ENCODE results near the gene RTN4.
"Not testable (repeated sequence)": the region's sequence is repeated elsewhere in the genome, so short reads cannot be mapped to it uniquely, and the experiment has no call there.

Gene RTN4

DNA sequence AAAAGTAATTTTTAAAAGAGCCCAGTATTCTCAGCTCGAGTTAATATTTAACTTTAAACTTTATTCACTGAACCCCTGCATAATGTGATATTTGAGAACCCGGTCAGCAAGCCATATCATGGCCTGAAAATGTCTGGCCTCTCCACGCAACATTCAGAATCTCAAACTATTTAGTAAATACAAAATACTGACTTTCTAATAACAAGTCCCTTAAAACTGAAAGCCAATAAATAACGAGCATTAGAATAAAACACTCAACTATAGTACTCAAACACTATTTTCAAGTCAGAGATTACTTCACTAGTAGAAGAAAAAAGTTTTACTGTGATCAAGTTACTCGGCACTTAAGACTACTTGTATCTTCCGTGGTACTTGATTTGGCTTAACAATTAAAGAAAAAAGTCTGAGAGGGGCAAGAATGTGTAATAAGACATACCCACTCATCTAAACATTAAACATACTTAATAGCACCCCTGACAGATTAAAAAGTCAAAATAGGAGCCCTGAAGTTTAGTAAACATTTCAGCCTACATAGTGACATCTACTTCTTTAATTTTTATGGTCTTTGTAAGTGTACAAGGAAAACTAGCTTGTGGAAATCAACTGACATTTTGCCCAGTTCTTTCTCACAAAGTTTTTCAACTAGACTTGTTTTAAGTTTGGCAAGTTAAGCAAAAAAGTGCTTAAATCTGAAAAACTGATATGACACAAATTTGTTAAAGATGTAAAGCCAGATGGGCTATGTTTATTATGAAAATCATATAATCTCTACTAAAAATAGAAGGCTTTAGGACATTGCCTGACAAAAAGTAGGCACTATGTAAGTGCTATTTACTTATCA lies 38.2 kb downstream of the RTN4 start:
- in situ Hi-C loops (cut with MboI; ENCODE audit: low sequenced_read_pairs): no loop called here

DNA sequence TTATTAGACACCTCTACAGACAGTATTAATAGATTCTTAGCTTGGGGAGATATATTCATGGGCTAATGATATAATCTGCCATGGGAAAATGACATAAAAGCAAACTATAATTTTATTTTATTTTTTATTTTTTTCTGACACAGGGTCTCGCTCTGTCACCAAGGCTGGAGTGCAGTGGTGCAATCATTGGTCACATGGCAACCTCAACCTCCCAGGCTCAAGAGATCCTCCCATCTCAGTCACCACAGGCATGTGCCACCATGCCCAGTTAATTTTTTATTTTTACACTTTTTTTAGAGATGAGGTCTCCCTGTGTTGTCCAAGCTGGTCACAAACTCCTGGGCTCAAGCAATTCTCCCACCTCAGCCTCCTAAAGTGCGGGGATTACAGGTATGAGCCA lies 39.3 kb downstream of the RTN4 start:
- in situ Hi-C loops (cut with MboI; ENCODE audit: low sequenced_read_pairs): no loop called here

DNA sequence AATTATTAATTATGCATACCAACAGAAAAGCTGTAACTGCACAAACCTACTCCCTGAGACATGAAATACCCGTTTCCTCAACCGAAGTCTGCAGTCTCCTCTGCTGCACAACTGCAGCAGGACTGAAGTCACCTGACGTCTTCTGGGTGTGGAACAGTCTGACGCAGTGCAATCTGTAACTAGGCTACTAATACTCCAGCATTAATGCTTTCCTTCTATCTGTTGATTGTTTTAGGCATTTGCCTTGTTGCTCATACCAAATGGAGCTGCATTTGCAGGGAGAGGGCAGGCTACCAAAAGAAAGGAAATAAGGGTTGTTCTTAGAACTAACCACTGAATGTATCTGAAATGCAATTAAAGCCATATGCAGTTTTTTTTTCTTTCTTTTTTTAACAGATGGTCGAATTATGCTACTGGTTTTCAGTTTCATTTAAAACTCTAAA lies 40.1 kb downstream of the RTN4 start:
- in situ Hi-C loops (cut with MboI; ENCODE audit: low sequenced_read_pairs): no loop called here

DNA sequence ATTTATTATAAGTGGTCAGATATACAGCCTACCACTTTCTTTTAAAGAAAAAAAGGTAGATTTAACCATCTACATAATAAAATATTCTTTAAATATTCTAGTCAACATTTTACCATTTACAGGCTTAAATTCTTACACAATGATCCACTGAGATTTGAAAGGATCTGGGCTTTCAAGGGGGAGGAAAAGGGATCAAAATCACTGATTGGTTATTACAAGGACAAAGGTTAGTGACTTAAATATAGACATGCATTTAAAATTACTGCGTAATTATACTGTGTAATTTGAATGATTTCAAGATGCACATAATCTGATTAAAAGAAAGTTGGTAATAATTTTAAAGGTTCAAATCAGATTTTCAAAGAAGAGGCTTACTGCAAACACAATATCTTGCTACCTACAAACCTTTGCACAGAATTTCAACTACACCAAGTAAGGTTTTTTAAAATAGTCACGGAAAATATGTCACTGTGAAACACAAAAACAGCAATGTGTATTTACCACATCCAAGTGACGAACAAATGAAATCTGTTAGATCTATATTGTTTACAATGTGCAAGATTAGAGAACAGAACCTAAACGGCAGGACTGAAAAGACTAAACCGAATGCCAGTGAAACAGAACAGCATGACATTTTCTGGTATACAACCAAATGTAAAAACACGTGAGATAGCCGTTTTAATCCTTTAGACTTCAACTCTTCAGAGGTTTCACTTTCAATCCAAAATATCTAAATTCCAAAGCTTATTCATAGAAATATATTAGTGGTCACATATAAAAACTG lies 40.8 kb downstream of the RTN4 start:
- in situ Hi-C loops (cut with MboI; ENCODE audit: low sequenced_read_pairs): no loop called here

DNA sequence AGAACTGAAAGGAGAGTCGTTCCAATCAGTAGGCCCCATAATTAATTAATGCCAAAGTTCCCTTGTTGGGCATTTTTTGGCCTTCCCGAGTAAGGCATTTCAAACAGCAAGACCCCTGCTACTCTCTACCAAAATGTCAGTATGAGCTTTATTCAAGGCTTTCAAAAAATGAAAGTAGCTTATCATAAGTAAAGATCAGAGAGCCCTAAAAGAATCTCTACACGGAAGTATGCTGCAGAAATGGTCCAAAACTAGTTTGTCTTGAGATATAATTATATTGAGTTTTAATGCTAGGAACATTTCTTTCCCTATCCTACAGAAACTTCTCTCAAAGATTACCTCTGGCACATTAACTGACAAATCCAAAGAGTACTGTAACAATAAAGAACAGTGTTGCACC lies 43.9 kb downstream of the RTN4 start:
- in situ Hi-C loops (cut with MboI; ENCODE audit: low sequenced_read_pairs): no loop called here

DNA sequence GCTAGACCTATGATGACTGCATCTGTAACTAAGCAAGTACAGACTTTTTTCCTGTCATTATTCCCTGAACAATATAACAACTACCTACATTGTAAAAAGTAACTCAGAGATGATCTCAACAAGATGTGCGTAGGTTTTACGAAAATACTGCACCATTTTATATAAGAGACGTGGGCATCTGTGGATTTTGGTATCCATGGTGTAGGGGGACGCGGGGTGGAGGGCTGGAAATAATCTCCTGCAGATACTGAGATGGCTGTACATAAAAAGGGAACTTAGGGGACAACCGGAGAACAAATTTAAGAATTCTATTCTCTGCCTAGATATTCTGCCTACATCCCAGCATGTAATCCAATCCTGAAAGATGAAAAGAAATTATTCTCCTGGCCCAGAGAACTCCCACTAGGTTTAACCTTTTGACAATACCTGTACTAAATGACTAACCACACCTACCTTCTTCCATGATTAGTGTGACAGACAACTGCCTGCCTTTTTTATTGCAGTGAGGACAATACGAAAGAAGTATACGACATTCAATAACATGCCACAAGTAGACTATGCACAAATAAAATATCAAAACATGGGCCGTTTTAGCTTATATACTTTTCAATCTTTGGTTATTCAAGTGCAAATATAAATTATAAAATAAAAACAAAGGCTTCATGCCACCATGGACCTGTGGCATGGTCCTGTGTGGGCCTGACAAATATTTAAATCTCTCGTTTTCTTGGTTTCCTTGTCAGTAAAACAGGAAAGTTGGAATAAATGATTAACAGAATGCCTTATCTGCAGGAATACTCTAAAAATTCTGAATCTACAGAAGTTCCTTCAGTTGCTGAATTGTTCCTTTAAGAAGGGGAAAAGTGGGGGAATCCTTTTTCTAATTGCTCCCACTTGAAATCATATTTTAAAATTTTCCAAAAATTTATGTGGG lies 46.3 kb downstream of the RTN4 start:
- in situ Hi-C loops (cut with MboI; ENCODE audit: low sequenced_read_pairs): no loop called here

DNA sequence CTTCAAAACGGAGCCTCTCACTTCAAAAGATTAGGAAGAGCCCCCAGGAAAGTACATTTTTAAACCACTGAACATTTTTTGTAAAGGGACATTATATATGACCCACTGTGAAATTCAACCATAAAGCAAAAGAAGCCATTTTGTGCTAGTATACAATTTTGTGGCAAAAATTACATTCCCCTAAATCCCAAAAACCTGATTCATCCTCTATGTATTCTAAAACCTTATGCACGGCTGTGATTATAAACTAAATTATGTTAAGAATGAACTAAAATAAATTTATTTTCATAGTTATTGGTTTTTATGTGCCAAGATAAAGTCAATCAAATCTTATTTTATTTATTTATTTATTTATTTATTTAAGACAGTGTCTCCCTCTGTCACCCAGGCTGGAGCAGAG lies 48.5 kb downstream of the RTN4 start:
- in situ Hi-C loops (cut with MboI; ENCODE audit: low sequenced_read_pairs): no loop called here

DNA sequence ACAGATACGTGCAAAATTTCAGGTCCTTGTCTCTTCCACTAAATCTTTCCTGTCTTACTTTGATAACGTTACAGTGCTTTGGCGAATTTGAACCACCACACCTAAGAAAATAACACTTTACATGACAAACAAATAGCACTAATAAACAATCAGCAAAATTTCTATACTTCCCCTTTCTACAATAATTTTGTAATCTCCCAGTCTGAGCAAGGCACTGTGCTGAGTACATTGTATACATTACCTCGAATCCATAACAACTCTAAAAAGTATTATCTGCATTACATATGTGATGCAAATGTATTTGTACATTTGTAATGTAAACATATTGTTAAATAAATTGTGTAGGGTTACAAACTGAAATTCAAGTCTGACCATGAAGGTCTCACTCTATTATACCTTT lies 49.9 kb downstream of the RTN4 start:
- in situ Hi-C loops (cut with MboI; ENCODE audit: low sequenced_read_pairs): no loop called here

DNA sequence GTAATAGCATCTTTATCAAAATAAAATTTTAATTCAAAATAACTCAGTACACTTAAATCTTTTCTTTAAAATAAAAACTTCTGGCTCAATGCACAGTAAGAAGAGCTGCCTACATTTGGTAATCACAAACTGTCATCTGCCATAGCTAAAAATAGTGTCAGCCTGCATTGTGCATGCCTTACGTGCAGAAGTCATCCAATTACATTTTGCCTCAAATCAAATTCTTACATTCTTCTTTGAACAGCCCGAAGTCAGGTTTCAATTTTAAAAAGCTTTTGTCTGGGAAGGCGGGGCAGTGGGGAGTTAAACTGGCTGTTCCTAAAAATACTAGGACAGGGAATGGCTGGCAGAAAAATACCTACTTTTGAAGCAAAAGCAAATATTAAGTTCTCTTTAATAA lies 51.1 kb downstream of the RTN4 start:
- in situ Hi-C loops (cut with MboI; ENCODE audit: low sequenced_read_pairs): no loop called here

DNA sequence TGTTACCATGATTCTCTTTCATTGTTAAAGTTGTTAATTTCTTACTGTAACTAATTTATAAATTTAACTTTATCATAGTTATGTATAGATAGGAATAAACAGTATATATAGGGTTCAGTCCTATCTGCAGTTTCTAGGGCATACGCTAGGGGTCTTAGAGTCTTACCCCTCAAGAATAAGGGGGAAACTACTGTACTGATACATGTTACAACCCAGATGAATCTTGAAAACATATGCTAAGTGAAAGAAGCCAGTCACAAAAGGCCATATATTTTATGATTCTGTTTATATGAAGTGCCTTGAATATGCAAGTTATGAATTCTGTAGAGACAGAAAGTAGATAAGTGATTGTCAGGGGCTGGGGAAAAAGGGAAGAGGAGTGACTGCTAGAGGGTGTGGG lies 52.4 kb downstream of the RTN4 start:
- in situ Hi-C loops (cut with MboI; ENCODE audit: low sequenced_read_pairs): no loop called here

DNA sequence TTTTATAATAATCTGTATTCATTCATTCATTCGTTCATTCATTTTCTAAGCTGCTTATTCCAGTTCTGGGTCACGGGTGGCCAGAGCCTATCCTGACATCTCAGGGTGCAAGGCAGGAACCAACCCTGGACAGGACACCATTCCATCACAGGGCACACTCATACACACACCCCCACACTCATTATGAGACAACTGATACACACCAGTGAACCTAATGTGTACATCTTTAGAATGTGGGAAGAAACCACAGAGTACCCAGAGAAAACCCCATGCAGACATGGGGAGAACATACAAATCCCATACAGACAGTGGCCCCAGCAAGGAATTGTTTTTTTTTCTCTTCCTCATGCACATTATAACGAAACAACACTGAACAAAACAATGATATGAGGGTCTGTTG lies 54.7 kb downstream of the RTN4 start:
- in situ Hi-C loops (cut with MboI; ENCODE audit: low sequenced_read_pairs): no loop called here

DNA sequence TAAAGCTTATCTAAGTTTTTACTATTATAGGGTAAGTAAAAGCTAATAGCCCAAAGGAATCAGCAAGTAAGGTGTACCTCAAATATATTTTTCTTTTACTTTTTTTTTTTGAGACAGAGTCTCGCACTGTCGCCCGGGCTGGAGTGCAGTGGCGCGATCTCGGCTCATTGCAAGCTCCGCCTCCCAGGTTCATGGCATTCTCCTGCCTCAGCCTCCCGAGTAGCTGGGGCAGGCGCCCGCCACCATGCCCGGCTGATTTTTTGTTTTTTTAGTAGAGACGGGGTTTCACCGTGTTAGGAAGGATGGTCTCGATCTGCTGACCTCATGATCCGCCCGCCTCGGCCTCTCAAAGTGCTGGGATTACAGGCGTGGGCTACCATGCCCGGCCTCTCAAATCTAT lies 59.6 kb downstream of the RTN4 start:
- in situ Hi-C loops (cut with MboI; ENCODE audit: low sequenced_read_pairs): not testable (repeated sequence)

DNA sequence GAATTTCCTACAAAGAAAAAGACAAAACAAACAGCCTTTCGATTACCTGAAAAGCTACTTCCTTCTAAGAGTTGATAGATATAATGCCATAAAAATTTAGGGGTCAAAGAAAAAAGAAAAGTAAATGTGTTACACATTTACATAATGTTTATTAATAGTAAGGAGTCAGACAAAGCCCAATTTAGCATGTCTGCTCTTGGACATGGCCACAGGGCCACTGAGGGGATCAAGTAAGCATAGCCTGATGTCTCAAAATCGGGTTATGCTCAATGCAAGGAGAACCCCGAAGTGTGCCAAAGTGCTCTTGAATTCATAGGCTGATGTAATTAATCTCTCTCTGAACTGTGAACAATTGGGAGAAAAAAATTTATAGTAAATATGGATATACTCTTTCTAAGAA lies 61.6 kb downstream of the RTN4 start:
- in situ Hi-C loops (cut with MboI; ENCODE audit: low sequenced_read_pairs): no loop called here

DNA sequence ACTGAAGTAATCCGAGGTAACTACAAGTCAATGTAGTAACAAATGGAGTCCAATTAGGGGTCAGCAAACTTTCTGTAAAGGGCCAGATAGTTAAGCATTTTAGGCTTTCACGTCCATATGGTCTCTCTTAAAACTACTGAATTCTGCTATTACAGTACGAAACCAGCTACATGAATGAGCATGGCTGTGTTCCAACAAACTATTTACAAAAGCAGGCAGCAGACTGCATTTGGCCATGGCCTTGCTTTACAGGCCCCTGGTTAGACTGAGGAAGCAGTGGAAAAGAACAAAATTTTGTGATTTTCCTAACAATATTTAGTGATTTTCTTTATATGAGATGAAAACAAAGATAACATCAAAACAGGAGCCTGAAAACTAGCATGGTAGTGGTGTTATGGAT lies 64.0 kb downstream of the RTN4 start:
- in situ Hi-C loops (cut with MboI; ENCODE audit: low sequenced_read_pairs): no loop called here

DNA sequence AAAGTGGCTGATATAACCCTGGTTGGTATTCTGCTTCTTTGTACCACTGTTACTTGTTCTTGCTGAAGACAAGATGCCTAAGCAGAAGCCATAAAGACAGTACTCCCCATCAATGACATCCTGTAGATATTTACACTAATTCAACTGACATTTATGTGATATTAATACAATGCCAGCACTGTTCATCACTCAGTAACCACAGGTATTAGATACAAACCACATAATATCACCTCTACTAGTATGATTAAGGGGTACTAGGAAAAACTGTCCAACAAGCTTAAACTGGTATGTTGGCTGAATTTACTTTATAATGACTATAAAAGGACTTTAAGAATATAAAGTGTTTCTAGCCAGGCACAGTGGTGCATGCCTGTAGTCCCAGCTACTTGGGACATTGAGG lies 65.8 kb downstream of the RTN4 start:
- in situ Hi-C loops (cut with MboI; ENCODE audit: low sequenced_read_pairs): no loop called here

DNA sequence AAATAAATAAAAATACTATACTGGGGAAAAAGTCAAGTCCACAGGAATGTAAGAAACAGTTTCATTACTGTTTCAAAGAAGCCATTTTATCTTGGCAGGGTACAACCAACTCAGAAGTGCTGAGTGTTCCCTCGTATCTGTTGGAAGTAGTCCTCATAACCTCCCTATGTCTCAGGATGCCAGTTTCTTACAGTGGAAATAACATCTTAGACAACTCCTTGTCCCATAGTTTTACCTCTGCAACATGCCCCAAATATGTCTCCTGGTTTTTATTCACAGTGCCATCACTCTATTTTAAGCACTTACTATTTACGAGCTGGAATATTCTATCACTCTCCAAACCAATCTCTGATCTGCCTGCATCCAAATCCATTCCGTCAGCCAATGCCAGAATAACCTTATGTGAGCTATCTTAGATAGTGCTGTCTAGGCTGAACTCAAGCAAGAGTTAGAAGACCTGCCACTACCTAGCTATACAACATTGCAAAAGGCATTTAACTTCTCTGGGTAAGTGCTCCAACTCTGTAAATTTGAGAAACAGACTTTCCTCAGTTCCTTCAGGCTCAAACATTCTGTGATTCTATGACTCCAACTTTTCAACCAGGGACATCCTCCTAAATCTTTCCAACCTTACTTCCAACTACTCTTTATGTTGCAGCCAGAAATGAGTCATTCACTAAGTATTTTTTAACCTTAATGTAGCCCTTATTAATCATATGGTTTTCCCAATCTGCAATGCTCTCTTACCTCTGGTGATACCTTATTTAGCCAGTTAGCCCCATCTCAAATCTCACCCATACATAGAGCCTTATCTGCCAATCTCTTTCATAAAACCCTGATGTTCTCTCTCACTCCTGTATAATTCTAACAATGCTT lies 66.7 kb downstream of the RTN4 start:
- in situ Hi-C loops (cut with MboI; ENCODE audit: low sequenced_read_pairs): no loop called here

DNA sequence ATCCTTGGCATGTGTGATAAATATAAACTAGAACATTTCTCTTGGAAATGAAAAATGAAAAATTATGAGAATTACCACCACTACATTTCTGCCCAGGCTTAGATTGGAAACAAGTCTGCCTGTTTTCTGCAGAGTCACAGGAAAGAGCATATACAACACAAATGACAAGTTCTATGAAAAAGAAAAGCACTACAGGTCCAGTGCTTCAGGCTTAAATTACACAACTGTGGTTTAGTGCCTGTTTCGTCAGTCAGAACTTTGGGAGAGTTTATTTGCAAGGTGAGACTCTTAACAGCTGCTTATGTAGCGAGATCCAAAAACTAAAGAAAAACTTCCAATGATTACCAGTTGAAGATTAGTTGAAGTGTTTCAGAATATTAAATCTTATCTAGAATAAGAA lies 68.9 kb downstream of the RTN4 start:
- in situ Hi-C loops (cut with MboI; ENCODE audit: low sequenced_read_pairs): no loop called here

DNA sequence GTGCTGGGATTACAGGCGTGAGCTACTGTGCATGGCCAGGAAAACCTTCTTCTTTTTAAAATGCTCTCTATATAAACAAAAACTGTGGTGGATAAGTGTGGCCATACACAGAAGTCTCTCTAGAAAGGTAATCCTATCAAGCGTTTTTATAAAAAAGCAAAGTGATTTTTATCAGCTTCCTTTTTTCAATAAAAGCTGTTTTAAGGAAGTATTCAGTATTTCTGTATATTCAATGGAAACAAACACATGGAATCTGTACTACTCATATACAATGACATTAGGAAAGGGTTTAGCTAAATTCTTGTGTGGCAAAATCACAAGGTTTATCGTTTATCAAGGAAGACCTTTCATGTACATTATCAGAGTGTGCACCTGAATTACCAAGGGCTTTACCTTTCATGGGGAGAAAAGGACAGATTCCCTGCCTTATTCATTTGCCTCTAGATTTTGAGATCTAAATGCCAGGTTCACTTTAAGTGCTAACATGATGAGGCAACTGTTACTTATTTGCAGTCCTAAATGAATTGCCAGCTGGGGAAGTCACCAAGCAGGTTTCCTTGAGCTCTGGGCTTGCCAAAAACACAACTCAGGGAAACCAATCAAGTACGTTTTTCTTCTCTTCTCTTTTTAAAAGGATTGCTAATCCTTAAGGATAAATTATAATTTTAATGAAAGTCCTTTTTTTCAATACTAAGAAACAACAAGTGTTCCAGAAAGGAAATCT lies 70.8 kb downstream of the RTN4 start:
- in situ Hi-C loops (cut with MboI; ENCODE audit: low sequenced_read_pairs): no loop called here

DNA sequence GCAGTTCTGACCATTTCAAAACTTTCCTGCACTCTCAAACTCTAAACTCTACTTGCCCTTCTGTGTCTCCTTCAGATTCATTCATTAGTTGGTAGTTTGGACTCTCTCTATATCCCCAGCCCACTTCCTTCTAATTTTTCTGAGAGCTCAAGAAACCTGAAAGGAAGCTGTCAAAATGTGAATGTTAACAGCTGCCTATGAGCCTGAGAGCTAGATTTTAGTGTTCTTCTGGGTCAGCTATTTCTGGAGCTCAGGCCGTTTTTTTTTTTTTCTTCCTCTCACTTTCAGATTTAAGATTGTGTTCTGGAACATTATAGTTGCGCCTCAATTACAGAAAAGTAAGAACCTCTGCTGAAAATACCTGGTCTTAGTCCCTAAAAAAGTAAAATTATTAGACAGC lies 73.1 kb downstream of the RTN4 start:
- in situ Hi-C loops (cut with MboI; ENCODE audit: low sequenced_read_pairs): no loop called here
